HG02571 (cell line): Measurements from ENCODE around the gene LPIN1.

Experiments used
- ATAC-seq: cut with Tn5 transposase; IDR thresholded peaks from one replicate; pipeline ENCODE4 v1.9.1; 2021; ENCODE audit warnings: mild to moderate bottlenecking, moderate library complexity; ENCODE audit not compliant: unreplicated experiment

The LPIN1 gene

DNA sequence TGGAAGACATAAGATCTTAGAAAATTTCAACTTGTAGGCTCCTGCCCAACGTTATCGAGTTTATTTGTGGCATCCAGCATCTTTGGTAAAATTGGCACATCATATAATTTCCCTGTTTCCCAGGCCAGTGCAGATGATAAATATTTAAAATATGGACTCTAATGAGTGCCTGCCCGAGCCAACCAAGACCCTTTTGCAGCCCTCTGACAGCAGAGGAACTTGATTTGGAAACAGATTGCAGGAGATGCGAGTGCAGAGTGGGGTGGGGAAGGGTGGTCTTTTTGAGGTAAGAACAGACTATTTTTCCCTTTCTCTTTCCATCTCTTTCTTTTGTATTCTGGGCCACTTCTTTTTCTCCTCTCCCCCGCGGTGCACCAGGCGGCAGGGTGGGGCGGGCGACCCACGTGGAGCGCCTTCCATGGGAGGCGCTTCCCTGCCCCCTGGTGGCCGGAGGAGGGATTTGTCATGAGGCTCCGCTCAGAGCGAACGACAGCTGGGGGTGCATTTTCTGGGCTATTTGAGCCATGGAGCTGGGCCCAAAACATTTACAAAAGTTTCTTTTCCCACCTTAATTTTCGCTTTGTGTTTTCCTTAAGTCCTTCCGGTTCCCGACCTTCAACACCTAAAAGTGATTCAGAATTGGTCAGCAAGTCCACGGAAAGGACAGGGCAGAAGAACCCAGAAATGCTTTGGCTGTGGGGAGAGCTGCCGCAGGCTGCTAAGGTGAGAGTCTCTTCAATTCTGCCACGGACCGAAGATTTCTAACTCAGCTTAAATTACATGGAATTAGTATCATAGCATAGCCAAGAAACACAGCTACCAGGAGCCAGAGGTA is 32.7 kb downstream of the LPIN1 start:
- peak; percentile 86 for ATAC-seq

DNA sequence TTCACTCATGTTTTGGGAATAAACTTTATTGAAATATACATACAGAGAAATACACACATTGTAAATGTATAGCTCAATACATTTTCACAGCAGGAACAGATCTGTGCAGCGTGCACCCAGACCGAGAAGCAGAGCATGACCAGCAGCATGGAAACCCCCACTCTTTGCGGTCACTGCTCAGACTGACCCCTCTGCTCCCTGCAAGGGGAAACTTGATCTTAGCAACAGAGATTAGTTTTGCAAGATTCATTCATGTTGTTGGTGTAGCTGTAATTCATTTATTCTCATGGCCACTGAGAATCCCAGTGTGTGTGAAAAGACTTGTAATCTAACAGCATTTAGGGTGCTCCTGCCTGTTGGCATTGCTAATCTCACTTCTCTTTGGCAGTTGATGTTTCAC is 35.2 kb downstream of the LPIN1 start:
- no peak for ATAC-seq

DNA sequence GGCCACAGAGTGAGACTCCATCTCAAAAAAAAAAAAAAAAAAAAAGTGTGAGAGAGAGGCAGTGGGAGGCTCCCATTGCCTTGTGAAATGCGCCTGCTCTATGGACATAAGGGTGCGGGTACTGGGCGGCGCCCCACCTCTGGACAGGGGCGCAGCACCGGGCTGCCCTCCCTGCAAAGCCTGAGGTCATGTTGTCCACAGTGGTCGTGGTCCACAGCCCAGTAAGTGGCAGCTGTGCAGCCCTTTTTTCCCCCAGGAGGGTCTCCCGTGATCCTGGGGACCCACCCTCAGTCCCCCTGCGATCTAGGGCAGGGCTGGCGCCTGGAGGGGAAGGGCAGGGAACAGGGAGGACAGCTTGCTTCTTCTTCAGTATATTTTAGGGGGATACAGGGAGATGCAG is 37.8 kb downstream of the LPIN1 start:
- no peak for ATAC-seq

DNA sequence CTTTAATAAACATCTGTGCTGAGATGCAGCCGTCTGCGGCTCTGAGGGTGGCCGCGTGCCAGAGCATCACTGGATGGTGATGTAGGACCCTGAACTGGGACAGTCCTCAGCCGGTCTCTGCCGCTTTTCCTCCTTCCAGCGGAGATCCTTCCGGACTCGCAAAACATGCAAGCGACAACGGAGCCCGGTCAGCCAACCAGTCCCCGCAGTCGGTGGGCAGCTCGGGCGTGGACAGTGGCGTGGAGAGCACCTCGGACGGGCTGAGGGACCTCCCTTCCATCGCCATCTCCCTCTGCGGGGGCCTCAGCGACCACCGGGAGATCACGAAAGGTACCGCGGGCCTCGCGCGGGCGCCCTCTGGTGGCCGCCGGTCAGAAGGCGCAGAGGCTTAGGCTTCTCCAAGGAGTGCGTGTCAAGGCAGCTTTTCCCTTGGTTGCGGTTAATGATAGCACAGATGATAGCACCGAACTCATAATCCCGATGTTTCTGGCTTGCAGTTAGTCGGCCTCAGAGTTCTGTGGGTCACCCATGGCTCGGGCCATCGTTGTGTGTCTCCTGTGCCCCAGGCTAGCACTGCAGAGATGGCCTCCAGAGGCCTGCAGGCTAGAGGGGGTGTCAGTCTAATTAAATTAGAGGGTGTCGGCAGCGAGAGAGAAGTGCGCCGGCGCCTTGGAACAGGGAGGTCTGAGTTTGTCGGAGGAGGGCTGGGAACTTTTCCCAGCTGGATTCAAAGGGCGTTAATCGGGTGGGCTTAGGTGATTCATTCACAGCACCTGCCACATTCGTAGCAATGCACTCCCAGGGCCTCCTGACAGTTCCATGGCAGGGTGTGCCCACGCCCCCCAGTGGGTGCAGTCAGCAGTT is 38.5 kb downstream of the LPIN1 start:
- ATAC-seq = no peak

DNA sequence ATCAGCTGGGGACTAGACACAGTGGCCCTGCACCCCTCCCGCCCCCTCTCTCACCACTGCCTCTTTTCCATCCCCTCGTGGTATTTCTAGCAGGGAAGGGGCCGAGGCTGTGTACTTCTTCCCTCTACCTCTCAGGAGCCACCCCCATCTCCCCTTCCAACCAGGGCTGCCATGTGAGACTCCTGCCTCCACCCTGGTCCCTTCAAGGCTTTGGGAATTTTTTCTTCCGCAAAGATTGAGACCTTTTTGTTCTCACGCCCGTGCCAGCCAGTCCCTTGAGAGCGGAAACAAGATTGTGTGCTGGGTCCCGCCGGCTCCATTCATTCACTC is 39.1 kb downstream of the LPIN1 start:
- no peak for ATAC-seq

DNA sequence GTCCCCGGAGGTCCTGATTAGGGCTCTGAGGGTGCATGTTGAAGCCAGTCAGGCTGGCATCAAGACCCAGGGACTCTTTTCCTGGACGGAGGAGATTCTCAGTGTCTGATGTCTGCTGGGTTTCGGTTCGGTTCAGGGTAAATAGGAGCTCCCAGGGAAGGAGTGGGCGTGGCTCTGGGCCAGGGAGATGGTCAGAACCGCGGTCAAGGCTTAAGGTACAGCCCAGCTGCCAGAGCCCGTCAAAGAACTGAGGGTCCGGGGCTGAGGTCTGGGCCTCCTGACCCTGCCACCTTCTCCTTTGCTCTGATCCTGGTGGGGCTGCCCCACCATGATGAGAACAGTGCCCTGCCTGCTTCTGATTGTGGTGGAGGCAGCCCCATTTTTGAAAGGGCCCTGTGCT is 39.8 kb downstream of the LPIN1 start:
- no peak for ATAC-seq

DNA sequence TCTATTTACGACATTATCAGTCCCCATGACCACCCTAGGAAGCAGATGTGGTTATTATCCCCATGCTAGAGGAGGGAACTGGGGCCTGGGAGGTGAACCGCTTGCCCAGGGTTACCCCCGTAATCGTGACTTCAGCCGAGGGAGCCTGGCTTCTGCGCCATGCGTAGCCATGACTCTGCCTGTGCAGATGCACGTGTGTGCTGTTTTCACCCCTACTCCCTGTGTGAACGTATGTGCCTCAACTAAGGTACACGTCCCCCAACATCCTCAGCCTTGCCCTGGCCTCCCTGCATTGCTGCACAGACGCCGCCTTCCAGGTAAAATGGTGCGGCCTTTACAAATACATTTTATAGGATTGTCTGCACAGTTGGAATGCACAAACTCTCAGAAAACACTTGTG is 40.2 kb downstream of the LPIN1 start:
- no peak for ATAC-seq

DNA sequence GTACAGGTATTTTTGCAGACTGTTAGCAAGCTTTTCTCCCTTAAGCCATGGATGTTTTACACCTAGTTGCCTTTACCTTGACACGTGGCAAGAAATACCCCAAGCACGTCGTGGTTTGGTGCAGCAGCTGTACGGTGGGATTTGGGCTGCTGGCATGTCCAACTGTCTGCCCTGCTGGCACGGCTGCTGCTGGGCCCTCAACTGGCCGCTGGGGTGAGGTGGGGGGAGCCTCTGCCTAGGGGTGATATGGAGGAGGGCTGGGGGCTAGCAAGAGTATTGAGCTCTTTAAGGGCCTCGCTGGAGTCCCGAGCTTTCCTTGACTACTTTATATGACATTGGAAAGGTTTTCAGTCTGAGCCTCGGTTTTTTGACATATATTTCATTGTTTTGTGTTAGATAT is 41.6 kb downstream of the LPIN1 start:
- ATAC-seq = no peak

DNA sequence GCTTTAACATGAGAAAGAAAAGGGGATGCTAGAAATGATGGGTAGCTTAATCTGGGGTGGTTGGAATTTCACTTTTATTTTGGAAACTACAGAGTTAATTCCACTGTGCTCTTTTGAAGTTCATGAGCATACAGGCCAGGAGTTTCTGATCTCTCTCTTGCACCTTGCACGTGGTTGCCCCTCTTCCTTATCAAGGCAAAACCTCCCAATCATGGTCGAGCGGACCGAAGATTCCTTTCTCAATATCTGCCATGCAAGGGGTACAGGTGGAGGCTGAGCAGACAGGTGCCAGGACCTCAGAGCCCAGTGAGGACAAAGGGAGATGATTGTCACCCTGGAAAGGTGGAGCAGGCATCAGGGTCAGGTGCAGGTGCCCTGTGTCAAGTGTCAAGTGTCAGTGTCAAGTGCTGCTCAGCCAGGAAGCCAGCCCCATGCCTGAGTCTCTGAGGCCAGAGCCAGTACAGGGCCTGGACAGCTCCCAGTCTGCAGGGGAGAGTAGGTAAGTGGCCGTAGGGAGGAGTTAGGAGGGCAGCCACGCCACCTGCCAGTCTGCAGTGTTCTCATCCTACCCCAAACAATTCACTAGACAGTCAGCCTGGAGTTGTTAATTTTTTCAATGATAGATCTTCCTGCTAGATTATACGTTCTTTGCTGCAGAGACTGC is 42.2 kb downstream of the LPIN1 start:
- no peak for ATAC-seq

DNA sequence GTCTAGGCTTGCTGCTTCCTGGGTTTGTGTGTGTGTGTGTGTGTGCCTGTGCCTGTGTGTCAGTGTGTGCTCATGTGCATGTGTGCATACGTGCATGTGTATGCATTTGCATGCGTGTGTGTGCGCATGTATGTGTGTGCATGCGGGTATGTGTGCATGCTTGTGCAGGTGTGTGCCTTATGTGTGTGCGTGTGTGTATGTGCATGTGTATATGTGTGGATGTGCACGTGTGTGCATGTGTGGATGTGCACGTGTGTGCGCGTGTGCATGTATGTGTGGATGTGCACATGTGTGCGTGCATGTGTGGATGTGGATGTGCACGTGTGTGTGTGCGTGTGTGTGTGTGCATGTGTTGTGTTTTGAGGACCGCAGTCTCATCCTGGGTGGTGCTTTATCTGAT is 42.8 kb downstream of the LPIN1 start:
- no peak for ATAC-seq

DNA sequence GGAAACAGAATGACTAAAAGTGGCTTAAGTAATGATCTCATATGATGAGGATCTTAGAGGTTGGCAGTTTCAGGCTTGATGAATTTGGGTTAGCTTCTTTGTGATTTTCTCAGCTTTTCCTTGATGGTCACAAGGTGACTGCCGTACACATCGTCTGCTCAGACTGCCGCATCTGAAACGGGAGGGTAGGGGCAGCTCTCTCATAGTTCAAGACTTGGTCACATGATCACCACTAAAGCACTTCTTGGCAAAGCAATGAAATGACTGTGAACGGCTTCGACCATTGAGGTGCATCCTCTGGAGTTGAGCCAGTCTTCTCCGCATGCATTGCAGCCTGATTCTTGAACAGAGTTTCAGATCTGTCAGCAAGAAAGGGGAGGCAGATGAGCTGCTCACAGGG is 43.8 kb downstream of the LPIN1 start:
- no peak for ATAC-seq

DNA sequence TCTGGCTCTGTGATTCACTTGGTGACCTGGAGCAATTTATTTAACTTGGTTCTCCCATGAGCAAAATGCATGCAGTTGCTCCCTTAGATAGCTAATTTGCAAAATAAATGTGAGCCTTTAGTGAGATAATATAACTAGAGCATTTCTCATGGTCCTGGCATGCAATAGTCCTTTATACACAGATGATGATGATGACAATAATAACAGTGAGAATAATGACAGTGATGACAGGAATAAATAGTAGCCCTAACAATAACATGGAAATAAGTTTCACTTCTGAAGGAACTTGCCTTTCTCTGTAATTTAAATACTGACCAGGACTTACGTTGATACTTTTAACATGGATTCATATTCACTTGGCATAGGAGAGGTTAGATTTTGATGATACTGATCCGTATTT is 49.2 kb downstream of the LPIN1 start:
- no peak for ATAC-seq

DNA sequence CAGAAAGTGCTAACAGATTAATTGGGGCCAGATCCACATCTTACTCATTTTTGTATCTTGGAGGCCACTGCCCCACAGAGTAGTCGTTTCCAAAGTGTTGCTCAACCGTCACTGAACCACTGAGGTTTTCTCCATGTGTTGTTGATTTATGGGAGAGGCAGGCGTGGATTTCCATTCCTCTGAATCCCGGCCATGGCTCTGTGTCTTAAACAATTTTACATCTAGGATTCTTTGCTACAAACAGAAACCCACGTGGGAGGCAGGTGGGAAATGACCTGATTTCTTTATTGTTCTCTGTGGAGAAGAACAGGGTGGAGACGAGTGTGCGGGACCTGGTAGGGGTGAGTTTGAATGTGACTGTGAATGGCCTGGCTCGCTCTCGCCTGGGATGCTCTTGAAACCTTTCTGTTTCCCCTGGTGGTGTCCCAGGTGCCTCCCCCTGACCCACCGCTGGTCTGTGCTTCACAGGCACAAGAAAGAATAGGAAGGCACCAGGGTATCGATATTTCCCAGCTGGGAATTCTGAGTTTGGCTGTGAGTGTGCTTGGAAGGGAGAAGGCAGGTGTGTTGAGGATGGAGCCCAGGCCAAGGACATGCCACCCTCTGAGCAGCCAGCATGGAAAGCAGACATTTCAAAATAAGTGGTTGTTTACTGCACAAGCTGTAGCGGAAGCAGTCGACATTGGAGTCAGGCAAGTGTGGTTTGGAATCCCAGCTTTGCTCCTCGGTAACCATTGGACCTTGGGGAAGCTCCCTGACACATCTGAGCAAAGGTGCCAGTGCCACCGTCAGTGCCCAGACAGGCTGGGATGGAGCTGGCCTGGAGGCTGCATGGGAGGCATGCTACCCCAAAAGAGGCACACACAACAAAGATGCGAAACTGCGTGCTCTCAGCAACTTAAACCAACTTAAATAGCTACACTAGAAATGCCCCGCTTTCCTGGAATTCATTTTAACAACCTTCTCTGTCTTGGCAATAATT is 50.0 kb downstream of the LPIN1 start:
- ATAC-seq = no peak

DNA sequence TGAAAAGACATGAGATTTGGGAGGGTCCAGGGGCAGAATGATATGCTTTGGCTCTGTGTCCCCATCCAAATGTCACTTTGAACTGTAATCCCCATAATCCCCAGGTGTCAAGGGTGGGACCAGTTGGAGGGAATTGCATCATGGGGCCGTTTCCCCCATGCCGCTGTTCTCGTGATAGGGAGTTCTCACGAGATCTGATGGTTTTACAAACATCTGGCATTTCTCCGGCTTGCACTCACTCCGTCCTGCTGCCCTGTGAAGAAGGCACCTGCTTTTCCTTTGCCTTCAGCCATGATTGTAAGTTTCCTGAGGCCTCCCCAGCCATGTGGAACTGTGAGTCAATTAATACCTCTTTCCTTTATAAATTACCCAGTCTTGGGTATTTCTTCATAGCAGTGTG is 51.4 kb downstream of the LPIN1 start:
- no peak for ATAC-seq

DNA sequence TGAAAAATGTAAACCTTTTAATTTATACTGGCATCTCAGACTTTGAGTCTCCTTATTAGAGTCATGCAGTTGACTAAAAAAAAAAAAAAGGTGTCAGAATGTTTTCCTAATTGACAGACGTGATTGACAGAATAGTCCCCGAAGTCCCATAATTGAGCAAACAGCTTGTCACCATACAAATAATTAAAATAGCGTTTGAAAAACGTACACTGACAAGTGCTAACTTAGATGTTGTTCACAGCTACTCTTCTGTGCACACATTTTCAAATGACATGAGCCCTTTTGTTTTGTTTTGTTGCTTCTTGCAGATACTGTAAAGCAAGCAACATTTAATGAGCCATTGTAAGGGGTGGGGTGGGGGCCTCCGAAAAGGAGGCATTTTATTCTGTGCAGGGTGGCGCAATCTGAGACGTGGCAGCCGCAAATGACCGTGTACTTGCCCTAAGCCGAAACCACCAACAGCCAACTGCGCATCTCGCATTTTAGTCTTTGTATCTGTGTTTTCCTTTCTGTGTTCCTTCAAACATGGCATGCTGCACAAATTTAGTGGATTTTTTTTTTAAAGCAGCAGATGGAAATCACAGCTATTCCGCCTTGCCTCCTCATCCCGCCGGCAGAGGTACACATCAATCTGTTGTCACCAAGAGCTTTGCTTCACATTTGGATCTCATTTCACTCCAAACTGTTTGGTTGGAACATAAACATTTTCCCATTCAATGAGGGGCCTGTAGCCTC is 52.4 kb downstream of the LPIN1 start:
- no peak for ATAC-seq

DNA sequence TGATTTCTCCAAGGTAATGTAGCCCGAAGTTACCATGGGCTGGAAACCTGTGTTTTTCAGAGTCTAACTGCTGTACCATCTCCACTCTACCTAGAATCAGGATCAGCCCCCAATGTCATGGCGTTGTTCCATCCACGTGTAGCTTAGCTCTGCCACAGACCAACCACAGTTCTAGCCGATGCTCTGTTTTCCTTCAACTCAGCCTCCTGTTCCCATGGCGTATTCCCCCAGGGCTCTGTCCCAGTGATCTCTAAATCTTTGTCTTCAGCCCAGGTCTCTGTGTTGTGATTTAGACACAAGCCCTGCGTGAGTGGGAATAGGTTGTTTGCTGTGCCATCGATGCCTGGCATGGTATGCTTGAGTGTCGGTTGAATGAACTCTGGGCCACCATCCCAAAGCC is 53.4 kb downstream of the LPIN1 start:
- no peak for ATAC-seq

DNA sequence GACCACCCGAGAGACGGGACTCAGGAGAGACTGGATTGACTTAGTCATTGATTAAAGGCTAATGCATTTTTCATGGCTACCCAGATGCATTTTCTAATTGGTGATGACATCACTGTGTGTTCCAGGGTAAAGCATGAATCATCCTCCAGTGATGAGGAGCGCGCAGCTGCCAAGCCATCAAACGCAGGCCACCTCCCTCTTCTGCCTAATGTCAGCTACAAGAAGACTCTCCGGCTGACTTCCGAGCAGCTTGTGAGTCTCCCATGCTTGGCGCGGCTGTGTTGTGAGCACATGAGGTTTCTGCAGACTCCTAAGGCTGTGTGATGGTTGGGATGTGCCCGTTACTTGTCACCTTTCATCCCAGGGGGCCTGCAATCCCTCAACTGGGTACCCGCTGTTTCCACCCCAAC is 56.4 kb downstream of the LPIN1 start:
- no peak for ATAC-seq

DNA sequence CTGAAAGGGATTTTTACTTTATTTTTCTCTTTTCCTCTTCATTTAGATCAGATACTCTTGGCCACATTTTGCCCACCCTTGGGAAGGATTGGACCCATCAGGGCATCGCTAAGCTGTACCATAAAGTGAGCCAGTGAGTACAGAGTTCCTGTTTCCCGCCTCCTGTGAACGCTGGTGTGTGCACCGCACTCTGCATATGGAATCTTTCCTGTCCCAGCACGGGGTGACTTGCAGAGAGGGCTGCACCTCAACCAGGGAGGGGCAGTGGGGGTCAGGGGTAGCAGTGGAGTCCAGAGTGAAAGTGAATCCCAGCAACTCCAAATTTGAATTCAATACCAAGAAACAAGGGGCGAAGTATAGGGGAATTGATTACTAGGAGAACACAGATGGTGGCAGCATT is 58.6 kb downstream of the LPIN1 start:
- ATAC-seq = no peak

DNA sequence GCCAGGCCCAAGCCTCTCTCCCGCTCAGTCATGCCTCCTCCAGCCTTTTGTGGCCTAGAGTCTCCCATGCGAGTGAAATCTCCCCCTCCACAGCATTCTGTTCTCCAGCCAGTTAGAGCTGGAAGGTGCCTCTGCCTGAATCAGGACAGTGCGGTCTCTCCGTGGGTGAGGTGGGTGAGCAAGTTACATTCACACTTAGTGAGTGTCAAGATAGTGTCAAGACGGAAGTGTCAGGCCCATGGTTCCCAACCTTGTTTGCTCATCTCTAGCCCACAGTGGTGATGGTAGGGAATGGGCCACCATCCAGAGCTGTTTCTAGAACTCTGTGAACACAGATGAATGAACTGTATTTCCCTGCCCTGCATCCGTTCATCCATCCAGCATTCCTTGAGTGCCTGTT is 59.5 kb downstream of the LPIN1 start:
- ATAC-seq = no peak
